Measurements from ENCODE around the gene SRGAP3.

The SRGAP3 gene

DNA sequence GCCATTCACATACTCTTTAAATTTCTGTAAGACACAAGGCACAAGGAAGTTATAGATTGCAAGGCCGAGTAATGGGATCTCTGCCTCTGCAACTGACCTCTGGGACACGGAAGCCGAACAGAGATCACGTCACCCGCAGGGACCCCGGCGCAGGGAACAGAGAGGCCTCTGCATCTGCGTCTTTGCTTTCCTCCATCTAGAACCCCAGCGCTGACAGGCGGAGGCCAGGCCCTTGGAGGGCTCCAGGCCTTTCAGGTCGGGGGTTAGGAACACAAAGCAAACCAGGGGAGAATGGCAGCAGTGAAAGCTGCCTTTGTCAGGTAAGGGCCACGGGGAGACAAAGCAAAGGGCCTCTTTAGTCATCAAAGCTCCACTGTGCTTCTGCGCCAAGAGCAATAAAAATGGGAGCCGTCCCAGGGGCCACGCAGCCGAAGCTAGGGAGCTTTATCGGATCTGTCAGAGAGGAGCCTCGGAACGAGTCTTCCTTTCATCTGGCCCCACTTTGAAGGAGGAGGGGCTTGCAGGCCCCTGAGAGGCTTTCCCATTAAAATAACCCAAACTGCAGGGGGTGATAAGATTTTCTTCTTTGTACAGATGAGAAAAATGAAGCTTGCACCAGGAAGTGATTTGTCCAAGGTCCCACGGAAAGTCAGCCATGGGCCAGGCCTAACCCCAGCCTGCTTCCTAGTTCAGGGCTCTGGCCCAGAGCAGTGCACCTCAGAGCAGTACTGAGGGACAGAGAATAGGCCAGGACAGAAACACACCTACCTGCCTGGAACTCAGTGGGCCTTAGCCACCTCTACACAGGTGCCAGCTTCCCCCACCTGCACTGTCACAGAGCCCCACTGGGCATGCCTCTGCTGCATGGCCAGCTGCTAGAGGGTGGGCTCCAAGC lies 201.7 kb downstream of the SRGAP3 start:
- peaks cover under 1% of the 10 kb centered on the region; the same call in 1 of the 2 replicates for H3K36me3 ChIP-seq (ENCODE audit: control insufficient read depth, insufficient read depth, low read length)
- no peaks in the 10 kb centered on the region for H3K9me3 ChIP-seq (ENCODE audit: control insufficient read depth, insufficient read depth, low read depth, low read length)
- no peak overlapping the region for H3K4me3 ChIP-seq (ENCODE audit: low read depth, low read length)
- H3K9ac ChIP-seq (ENCODE audit: low read length) = no peak overlapping the region
- no peaks in the 10 kb centered on the region for H3K27me3 ChIP-seq (ENCODE audit: control insufficient read depth, insufficient read depth, low read length)
- 0 out of 2 replicates have a peak, but pooled peaks cover 5% of the 10 kb centered on the region for H3K4me1 ChIP-seq (ENCODE audit: control insufficient read depth, insufficient read depth, low read length)
- no peak overlapping the region for H3K27ac ChIP-seq (ENCODE audit: low read depth, low read length)

DNA sequence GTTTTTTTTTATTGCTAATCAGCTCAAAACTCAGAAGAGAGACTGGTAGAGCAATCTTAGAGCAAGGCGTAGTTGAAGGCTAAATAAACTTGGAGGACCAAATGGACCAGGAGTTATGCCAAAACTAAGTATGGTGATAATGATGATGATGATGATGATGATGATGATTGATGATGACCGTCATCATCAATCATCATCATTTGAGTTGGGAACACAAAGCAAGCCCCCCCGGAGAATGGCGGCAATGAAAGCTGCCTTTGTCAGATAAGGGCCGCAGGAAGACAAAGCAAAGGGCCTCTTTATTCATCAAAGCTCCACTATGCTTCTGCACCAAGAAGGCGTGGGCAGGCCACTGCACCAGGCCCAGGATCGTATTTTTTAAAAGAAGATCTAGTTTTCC lies 204.1 kb downstream of the SRGAP3 start:
- Histone ChIP-seq H3K9ac (ENCODE audit: low read length) (no peak overlapping the region), H3K9me3 (ENCODE audit: control insufficient read depth, insufficient read depth, low read depth, low read length) (no peaks in the 10 kb centered on the region), H3K27me3 (ENCODE audit: control insufficient read depth, insufficient read depth, low read length) (no peaks in the 10 kb centered on the region), H3K4me1 (ENCODE audit: control insufficient read depth, insufficient read depth, low read length) (0 out of 2 replicates have a peak, but pooled peaks cover 5% of the 10 kb centered on the region), H3K4me3 (ENCODE audit: low read depth, low read length) (no peak overlapping the region), H3K36me3 (ENCODE audit: control insufficient read depth, insufficient read depth, low read length) (no peaks in the 10 kb centered on the region), H3K27ac (ENCODE audit: low read depth, low read length) (no peak overlapping the region)

DNA sequence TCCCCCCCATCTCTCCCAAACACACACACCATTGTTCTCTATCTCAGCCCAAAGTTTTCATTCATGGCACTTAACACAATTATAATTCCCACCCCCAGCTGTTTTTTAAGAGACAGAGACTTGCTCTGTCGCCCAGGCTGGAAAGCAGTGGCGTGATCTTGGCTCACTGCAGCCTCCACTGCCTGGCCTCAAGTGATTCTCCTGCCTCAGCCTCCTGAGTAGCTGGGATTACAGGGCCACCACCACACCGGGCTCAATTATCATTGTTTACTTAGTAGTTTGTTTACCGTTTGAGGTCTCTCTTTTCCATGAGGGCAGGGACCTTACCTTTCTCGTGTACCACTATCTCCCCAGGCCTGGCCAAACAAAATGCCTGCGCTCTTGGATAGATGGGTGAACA lies 206.4 kb downstream of the SRGAP3 start:
- H3K9ac ChIP-seq (ENCODE audit: low read length) = no peak overlapping the region
- 0 out of 2 replicates have a peak, but pooled peaks cover 3% of the 10 kb centered on the region for H3K4me1 ChIP-seq (ENCODE audit: control insufficient read depth, insufficient read depth, low read length)
- no peak overlapping the region for H3K4me3 ChIP-seq (ENCODE audit: low read depth, low read length)
- H3K36me3 ChIP-seq (ENCODE audit: control insufficient read depth, insufficient read depth, low read length) = no peaks in the 10 kb centered on the region
- H3K27me3 ChIP-seq (ENCODE audit: control insufficient read depth, insufficient read depth, low read length) = peaks cover 4% of the 10 kb centered on the region; the same call in 1 of the 2 replicates
- no peak overlapping the region for H3K27ac ChIP-seq (ENCODE audit: low read depth, low read length)
- H3K9me3 ChIP-seq (ENCODE audit: control insufficient read depth, insufficient read depth, low read depth, low read length) = no peaks in the 10 kb centered on the region

DNA sequence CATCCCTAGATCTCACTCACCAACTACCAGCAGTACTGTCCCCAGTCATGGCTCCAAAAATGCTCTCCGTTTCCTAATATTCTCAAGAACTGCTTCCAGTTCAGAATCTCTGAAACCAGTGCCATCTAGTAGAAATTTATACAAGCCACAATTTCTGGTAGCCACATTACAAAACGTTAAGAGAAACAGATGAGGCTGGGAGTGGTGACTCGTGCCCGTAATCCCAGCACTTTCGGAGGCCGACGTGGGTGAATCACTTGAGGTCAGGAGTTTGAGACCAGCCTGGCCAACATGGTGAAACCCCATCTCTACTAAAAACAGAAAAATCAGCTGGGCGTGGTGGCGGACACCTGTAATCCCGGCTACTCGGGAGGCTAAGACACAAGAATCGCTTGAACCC lies 207.8 kb downstream of the SRGAP3 start:
- H3K4me3 ChIP-seq (ENCODE audit: low read depth, low read length) = no peak overlapping the region
- H3K4me1 ChIP-seq (ENCODE audit: control insufficient read depth, insufficient read depth, low read length) = peaks cover 2% of the 10 kb centered on the region
- H3K9ac ChIP-seq (ENCODE audit: low read length) = no peak overlapping the region
- no peak overlapping the region for H3K27ac ChIP-seq (ENCODE audit: low read depth, low read length)
- H3K36me3 ChIP-seq (ENCODE audit: control insufficient read depth, insufficient read depth, low read length) = no peaks in the 10 kb centered on the region
- H3K27me3 ChIP-seq (ENCODE audit: control insufficient read depth, insufficient read depth, low read length) = peaks cover 4% of the 10 kb centered on the region; the same call in 1 of the 2 replicates
- no peaks in the 10 kb centered on the region for H3K9me3 ChIP-seq (ENCODE audit: control insufficient read depth, insufficient read depth, low read depth, low read length)

DNA sequence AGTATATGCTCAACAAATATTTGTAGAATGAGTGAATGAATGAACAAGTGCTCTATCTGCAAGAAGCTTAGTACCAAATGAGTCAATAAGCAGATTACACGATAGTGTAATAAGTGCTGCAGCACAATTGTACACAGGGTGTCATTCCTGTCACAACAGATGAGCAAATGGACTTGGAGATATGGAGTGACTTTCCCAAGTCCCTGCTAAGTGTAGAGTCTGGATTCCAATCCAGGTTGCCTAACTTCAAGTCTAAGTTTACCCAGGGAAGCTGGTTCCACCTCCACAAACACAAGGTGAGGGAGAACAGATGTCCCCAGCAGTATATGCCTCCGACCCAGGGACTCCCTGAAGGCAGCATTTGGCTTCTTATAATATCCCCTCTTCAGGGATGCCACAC lies 208.4 kb downstream of the SRGAP3 start:
- Histone ChIP-seq H3K36me3 (ENCODE audit: control insufficient read depth, insufficient read depth, low read length) (no peaks in the 10 kb centered on the region), H3K27ac (ENCODE audit: low read depth, low read length) (no peak overlapping the region), H3K9me3 (ENCODE audit: control insufficient read depth, insufficient read depth, low read depth, low read length) (no peaks in the 10 kb centered on the region), H3K27me3 (ENCODE audit: control insufficient read depth, insufficient read depth, low read length) (peaks cover 4% of the 10 kb centered on the region; the same call in 1 of the 2 replicates), H3K4me3 (ENCODE audit: low read depth, low read length) (no peak overlapping the region), H3K9ac (ENCODE audit: low read length) (no peak overlapping the region), H3K4me1 (ENCODE audit: control insufficient read depth, insufficient read depth, low read length) (peaks cover 9% of the 10 kb centered on the region)

DNA sequence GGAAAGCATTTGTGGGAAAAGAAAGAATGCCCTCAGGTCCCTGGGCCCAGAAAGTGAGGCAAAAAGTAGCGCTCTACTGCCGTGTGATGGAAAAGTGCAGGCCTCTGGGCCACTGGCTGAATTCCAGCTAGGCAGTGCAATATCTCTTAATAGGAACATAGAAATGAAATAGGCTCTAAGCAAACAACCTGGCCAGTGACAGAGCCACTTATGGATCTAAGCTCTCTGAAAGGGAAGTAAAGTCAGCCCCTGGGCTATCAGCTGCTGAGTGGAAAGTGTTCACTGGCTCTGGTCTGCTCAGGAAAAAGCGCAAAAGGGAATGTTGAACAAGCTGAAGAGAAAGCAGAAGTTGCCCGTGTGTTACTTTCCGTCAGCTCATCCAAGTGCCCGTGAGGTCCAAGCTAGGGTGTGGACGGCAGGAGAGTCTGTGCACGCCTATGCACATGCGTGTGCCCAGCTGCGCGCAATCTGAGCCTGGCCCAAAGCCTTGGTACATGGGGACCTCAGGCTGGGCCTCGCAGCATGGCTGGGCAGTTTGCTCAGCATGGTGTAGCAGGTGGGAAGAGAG lies 212.2 kb downstream of the SRGAP3 start:
- peaks cover 4% of the 10 kb centered on the region; the same call in 1 of the 2 replicates for H3K27me3 ChIP-seq (ENCODE audit: control insufficient read depth, insufficient read depth, low read length)
- H3K4me3 ChIP-seq (ENCODE audit: low read depth, low read length) = no peak overlapping the region
- H3K4me1 ChIP-seq (ENCODE audit: control insufficient read depth, insufficient read depth, low read length) = peaks cover 14% of the 10 kb centered on the region
- no peak overlapping the region for H3K27ac ChIP-seq (ENCODE audit: low read depth, low read length)
- H3K9me3 ChIP-seq (ENCODE audit: control insufficient read depth, insufficient read depth, low read depth, low read length) = no peaks in the 10 kb centered on the region
- H3K9ac ChIP-seq (ENCODE audit: low read length) = no peak overlapping the region
- H3K36me3 ChIP-seq (ENCODE audit: control insufficient read depth, insufficient read depth, low read length) = no peaks in the 10 kb centered on the region

DNA sequence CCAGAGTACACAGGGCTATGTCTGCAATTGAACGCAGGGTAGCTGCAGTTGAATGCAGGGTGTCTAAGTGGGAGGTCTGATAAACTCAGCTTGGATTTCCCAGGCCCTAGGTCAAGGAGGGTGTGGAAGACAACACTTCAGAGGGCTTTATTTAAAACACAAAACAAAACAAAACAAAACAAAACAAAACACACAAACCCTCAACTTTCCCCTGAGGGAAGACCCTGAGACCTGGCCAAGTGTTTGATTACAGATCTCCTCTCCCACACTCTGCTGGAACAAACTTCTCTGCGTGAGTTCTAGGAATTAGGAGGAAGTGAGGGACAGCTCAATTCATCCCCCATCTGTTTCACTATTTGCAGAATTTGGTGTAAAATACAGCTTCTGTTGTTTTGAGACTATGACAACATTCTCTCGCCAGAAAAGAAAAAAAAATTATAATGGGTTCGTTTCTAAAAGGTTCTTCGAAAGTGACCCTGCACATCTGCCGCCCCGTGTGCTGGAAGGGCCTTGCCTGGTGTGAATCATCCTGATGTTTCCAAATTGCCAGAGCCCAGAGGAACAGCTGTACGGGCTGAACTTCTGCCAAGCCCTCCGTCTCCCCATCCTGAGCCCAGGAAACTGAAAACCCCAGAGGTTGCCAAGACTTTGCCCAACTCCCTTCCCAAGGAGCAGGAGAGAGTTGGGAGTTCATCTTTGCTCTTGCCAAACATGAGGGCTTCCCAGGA lies 212.9 kb downstream of the SRGAP3 start:
- H3K4me3 ChIP-seq (ENCODE audit: low read depth, low read length) = no peak overlapping the region
- no peaks in the 10 kb centered on the region for H3K9me3 ChIP-seq (ENCODE audit: control insufficient read depth, insufficient read depth, low read depth, low read length)
- no peaks in the 10 kb centered on the region for H3K36me3 ChIP-seq (ENCODE audit: control insufficient read depth, insufficient read depth, low read length)
- no peak overlapping the region for H3K9ac ChIP-seq (ENCODE audit: low read length)
- H3K27me3 ChIP-seq (ENCODE audit: control insufficient read depth, insufficient read depth, low read length) = peaks cover 4% of the 10 kb centered on the region; the same call in 1 of the 2 replicates
- H3K27ac ChIP-seq (ENCODE audit: low read depth, low read length) = no peak overlapping the region
- H3K4me1 ChIP-seq (ENCODE audit: control insufficient read depth, insufficient read depth, low read length) = peaks cover 14% of the 10 kb centered on the region

DNA sequence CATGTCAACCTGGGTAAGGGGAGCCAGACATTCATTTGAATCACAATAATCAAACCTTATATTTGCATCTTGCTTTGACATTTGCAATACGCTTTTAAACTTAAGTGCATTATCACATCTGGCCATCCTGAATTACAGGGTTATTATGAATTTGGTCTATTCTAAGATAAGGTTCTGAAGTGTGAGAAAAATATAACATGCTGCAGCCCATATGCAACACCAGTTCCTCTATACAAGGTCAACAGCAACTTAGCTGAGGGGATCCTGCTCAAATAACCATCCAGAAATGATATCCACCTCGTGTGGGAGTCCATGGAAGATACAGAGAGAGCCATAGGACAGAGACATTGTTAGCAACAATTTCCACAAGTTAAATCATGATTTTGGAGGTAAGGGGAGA lies 213.5 kb downstream of the SRGAP3 start:
- no peak overlapping the region for H3K27ac ChIP-seq (ENCODE audit: low read depth, low read length)
- H3K9ac ChIP-seq (ENCODE audit: low read length) = no peak overlapping the region
- H3K4me1 ChIP-seq (ENCODE audit: control insufficient read depth, insufficient read depth, low read length) = peaks cover 14% of the 10 kb centered on the region
- no peaks in the 10 kb centered on the region for H3K36me3 ChIP-seq (ENCODE audit: control insufficient read depth, insufficient read depth, low read length)
- H3K4me3 ChIP-seq (ENCODE audit: low read depth, low read length) = no peak overlapping the region
- no peaks in the 10 kb centered on the region for H3K9me3 ChIP-seq (ENCODE audit: control insufficient read depth, insufficient read depth, low read depth, low read length)
- H3K27me3 ChIP-seq (ENCODE audit: control insufficient read depth, insufficient read depth, low read length) = peaks cover 4% of the 10 kb centered on the region; the same call in 1 of the 2 replicates

DNA sequence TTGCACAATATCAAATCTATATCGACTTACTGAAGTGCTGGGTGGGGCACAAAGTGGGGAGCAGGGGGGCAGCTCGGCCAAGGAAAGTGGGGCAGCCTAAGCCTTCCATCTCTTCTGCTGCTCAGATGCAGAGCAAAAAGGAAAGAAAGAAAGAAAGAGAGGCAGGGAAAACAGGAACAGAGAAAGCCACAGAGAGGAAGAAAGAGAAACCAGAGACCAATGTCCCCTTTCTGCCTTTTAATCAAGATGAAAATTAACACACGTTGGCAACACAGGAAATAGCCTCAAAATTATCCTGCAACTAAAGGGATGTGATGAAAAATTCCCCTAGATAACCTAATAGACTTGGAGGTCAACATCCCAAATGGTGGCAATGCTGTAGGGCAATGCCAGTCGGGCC lies 214.0 kb downstream of the SRGAP3 start:
- no peak overlapping the region for H3K27ac ChIP-seq (ENCODE audit: low read depth, low read length)

DNA sequence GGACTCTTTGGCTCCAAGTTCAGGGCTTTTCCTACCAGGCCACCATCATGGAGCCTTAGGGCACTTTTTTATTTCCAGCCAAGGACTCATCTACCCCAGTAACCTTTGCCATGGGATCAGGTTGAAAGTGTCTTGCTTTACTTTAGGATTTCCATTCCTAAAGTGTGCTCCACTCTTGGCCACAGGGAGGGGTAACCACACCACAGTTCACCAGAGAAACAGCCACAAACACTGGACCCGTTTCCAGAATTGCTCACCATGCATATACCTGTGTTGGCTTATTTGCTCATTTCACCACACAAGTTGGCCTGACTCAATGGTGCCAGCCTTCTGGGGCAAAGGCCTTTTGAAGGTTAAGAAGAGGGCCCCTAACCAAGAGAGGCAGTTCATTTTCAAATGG lies 215.6 kb downstream of the SRGAP3 start:
- H3K9me3 ChIP-seq (ENCODE audit: control insufficient read depth, insufficient read depth, low read depth, low read length) = no peaks in the 10 kb centered on the region
- H3K4me3 ChIP-seq (ENCODE audit: low read depth, low read length) = no peak overlapping the region
- H3K4me1 ChIP-seq (ENCODE audit: control insufficient read depth, insufficient read depth, low read length) = peaks cover 14% of the 10 kb centered on the region
- H3K9ac ChIP-seq (ENCODE audit: low read length) = no peak overlapping the region
- no peak overlapping the region for H3K27ac ChIP-seq (ENCODE audit: low read depth, low read length)
- H3K36me3 ChIP-seq (ENCODE audit: control insufficient read depth, insufficient read depth, low read length) = no peaks in the 10 kb centered on the region
- H3K27me3 ChIP-seq (ENCODE audit: control insufficient read depth, insufficient read depth, low read length) = peaks cover 4% of the 10 kb centered on the region; the same call in 1 of the 2 replicates

More for the DNA sequence above, 214.0 kb downstream of the SRGAP3 start:
- H3K9ac ChIP-seq (ENCODE audit: low read length) = no peak overlapping the region
- no peak overlapping the region for H3K4me3 ChIP-seq (ENCODE audit: low read depth, low read length)
- no peaks in the 10 kb centered on the region for H3K36me3 ChIP-seq (ENCODE audit: control insufficient read depth, insufficient read depth, low read length)
- no peaks in the 10 kb centered on the region for H3K9me3 ChIP-seq (ENCODE audit: control insufficient read depth, insufficient read depth, low read depth, low read length)
- peaks cover 14% of the 10 kb centered on the region for H3K4me1 ChIP-seq (ENCODE audit: control insufficient read depth, insufficient read depth, low read length)
- H3K27me3 ChIP-seq (ENCODE audit: control insufficient read depth, insufficient read depth, low read length) = peaks cover 4% of the 10 kb centered on the region; the same call in 1 of the 2 replicates

Data from HUES6 (cell line).